ENCODE measurements around the gene WDR82.

The WDR82 gene

DNA sequence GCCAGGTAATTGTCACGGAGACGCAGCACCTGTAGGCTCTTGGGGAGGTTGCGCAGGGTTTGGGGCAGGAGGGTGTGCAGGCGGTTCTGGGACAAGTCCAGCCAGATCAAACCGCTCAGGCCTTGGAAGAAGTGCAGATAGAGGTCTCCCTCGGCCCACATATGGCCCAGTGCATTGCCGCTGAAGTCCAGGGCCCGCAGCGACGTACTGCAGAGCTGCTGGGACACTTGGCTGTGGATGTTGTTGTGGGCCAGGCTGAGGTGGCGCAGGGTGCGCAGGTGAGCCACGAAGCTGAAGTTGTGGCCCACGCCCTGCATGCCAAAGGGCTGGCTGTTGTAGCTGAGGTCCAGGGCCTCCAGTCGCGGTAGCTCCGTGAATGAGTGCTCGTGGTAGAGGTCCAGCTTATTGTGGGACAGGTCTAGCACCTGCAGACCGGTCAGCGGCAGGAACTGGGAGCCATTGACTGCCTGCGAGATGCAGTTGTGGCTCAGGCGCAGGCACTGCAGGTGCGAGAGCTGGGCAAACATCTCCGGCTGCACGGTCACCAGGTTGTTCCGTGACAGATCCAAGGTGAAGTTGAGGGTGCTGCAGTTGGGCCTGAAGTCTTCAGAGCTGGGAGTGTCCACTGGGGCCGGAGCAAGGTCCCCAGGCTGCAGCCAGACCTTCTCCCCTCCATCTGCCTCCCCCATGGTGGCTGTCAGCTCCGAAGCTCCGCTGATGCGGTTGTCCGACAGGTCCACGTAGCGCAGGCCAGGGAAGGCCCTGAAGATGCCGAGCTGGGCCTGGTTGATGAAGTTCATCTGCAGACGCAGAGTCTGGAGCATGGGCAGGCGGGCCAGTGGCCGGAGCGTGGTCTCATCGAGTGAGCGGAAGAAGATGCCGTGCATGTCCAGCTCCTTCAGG lies 55.9 kb downstream of the WDR82 start:
- no peak for DNase-seq (ENCODE audit: low read depth)
- no peak for TF ChIP-seq CTCF (IDR thresholded peaks at IDR 0.05; ENCODE audit: low read length, missing control alignments)
- H3K4me3 ChIP-seq (replicated peaks; ENCODE audit: low read depth, low read length), result no peak overlapping the region

DNA sequence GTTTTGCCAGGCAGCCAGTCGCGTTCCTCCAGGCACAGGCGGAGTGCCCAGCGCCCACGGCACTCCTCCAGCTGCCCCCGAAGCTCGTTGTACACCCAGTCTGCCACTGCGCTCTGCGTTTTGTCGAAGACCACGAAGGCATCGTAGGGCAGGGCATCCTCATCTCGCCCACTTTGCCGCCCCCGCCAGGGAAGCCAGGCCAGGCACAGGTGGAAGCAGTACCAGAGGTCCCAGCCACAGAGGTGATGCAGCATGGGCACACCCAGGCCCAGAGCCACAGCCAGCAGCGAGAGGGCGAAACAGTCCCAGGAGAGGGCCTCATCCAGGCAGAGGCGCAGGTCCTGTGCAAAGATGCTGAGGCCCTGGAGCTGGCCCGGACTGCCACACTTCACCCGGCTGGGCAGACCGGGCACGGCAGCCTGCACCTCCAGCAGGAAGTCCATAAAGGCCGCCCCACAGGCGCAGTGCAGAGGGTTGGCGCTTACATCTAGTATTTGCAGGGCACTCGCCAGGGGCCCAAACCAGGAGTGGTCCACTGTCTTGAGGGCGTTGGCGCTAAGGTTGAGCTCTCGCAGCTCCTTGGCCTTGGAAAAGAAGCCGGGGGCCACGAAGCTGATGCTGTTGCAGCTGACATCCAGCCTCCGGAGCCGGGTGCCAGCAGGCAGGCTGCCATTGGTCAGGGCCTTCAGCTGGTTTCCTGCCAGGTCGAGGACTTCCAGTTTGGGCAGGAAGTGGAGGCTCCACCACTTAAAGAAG lies 56.7 kb downstream of the WDR82 start:
- DNase-seq (ENCODE audit: low read depth), result no peak
- no peak for TF ChIP-seq CTCF (IDR thresholded peaks at IDR 0.05; ENCODE audit: low read length, missing control alignments)
- no peak overlapping the region for H3K4me3 ChIP-seq (replicated peaks; ENCODE audit: low read depth, low read length)

GRCh38 chr3:52221141-52221562 lies 57.3 kb downstream of the WDR82 start:
- DNase-seq (ENCODE audit: low read depth), result no peak
- TF ChIP-seq CTCF (IDR thresholded peaks at IDR 0.05; ENCODE audit: low read length, missing control alignments), result no peak
- no peak overlapping the region for H3K4me3 ChIP-seq (replicated peaks; ENCODE audit: low read depth, low read length)

DNA sequence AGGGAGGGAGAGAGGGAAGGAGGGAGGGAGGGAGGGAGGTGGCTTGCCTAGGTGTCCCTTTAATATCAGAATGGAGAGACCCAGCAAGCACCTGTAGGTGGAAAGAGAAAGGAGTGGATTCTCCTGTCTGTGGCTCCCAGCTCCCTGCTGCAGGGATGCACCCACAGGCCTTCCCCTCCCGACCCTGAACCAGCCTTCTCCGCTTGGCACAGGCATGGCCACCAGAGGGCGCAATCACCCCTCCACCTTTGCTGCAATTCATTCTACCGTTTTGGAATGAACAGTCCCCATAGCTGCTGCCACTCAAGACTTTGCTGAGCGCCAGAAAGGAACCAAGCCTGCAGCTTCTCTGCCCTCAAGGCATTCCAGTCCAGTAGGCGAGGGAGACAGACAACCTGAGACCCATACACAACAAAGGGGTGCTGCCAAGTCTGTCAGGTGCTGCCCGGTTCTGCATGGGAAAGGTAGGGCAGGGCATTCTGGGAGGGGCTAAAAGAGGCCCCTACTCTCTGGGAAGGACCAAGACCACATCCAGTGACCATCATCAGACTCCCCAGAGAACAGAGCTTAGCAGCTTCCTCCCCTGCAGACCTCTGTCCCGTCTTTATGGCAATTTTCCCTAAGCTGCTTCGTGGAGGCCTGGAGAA lies 57.9 kb downstream of the WDR82 start:
- H3K4me3 ChIP-seq (replicated peaks; ENCODE audit: low read depth, low read length), result no peak overlapping the region
- peak; percentile 83 for DNase-seq (ENCODE audit: low read depth)
- peak; percentile 98 for TF ChIP-seq CTCF (IDR thresholded peaks at IDR 0.05; ENCODE audit: low read length, missing control alignments)

- DNase-seq (ENCODE audit: low read depth), result peak; percentile 54
Observed at GRCh38 chr3:52218937-52219650, 59.4 kb downstream of the WDR82 start.

More at GRCh38 chr3:52218937-52219650, 59.4 kb downstream of the WDR82 start:
- no peak overlapping the region for H3K4me3 ChIP-seq (replicated peaks; ENCODE audit: low read depth, low read length)
- TF ChIP-seq CTCF (IDR thresholded peaks at IDR 0.05; ENCODE audit: low read length, missing control alignments), result peak; percentile 5

All from fibroblast of pulmonary artery (primary cell).